GM12891 (cell line): ENCODE results near the gene KLHL11.
A peak's percentile ranks its signal among the peaks of the same experiment; 100 is the strongest.

ENCODE experiments used
- DNase-seq: peaks from one replicate; pipeline ENCODE4 v3.0.0; 2011; ENCODE audit warnings: low spot score; ENCODE audit not compliant: insufficient read length
- FAIRE-seq: peaks from 2 replicates; lab custom pipeline; 2011; peaks lifted over from hg19 to GRCh38; lab: Jason Lieb, UNC
- PAX5 ChIP-seq: IDR thresholded peaks from 2 replicates; pipeline ENCODE4 v1.6.1; 2011; ENCODE audit warnings: low read length, moderate library complexity, mild to moderate bottlenecking; ENCODE audit not compliant: insufficient read depth, severe bottlenecking
- POLR2A ChIP-seq: IDR thresholded peaks from 2 replicates; pipeline ENCODE4 v1.6.1; 2011; ENCODE audit warnings: low read depth, low read length, control low read depth
- POLR2AphosphoS5 ChIP-seq: IDR thresholded peaks from 2 replicates; pipeline ENCODE4 v1.6.1; 2011; ENCODE audit warnings: low read depth, low read length, control low read depth
- POU2F2 ChIP-seq: IDR thresholded peaks from 2 replicates; pipeline ENCODE4 v1.6.1; 2011; ENCODE audit warnings: low read depth, mild to moderate bottlenecking, control low read depth, low read length, moderate library complexity
- SPI1 ChIP-seq: IDR thresholded peaks from 2 replicates; pipeline ENCODE4 v1.6.1; 2011; ENCODE audit warnings: low read depth, low read length, control low read depth
- TAF1 ChIP-seq: IDR thresholded peaks from 2 replicates; pipeline ENCODE4 v1.6.1; 2011; ENCODE audit warnings: low read depth, low read length, control low read depth

KLHL11 gene

GRCh38 chr17:41906465-41907184 lies 41.4 kb upstream of the KLHL11 start:
- DNase-seq (no peak), FAIRE-seq (no peak)
- no peak for TF ChIP-seq POLR2A
- TF ChIP-seq TAF1: no peak
- no peak for TF ChIP-seq PAX5
- no peak for TF ChIP-seq SPI1
- no peak for TF ChIP-seq POLR2AphosphoS5
- TF ChIP-seq POU2F2: no peak

GRCh38 chr17:41905172-41905571 lies 39.9 kb upstream of the KLHL11 start:
- no peak for FAIRE-seq
- TF ChIP-seq POLR2A (no peak; the same call in 1 of the 2 replicates), POU2F2 (no peak), POLR2AphosphoS5 (no peak), TAF1 (no peak), PAX5 (no peak), SPI1 (no peak)
- DNase-seq: no peak

GRCh38 chr17:41904242-41904841 lies 39.1 kb upstream of the KLHL11 start:
- no peak for TF ChIP-seq POLR2A
- TF ChIP-seq POLR2AphosphoS5: no peak
- TF ChIP-seq TAF1: no peak
- no peak for TF ChIP-seq SPI1
- TF ChIP-seq PAX5: no peak
- no peak for TF ChIP-seq POU2F2
- DNase-seq (no peak), FAIRE-seq (no peak)

DNA sequence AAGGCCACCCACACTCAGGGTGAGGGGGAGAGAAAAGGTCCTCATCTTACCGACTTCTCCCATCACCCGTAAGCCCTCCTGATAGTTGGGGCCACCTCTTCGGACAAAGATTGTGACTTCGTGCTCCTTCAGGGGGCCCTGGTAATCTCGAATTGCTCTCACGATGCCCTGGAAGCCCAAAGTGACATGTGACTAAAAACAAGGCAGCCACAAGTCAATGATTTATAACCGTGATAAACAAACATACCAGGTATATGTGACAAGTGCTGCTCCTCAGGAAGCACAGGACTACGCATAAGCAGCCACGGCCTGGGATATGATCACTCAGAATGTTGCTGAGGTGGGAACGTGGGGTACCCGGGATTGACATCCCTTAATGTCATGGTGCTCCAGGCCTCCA lies 36.4 kb upstream of the KLHL11 start:
- no peak for TF ChIP-seq POU2F2
- TF ChIP-seq SPI1: no peak
- TF ChIP-seq POLR2AphosphoS5: no peak
- no peak for TF ChIP-seq POLR2A
- no peak for TF ChIP-seq TAF1
- TF ChIP-seq PAX5: no peak
- no peak for FAIRE-seq
- DNase-seq: no peak

DNA sequence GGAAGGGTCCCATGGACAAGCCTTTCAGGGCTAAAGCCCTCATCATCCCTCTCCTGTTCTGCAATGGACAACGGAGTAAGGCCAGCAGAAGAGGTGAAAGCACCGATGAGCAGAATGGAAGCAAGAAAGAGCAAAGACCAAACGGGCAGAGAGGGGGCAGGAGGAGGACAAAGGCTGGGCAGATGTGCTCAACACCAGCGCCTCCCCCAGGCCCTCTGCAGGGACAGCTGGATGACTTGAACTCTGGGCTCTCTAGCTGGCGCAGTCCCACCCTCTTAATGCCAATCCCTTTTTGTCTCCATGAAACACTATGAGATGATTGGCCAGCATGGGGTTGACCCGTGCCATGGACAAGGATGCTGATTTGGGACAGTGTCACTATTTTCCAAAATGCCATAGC lies 31.5 kb upstream of the KLHL11 start:
- no peak for DNase-seq
- no peak for TF ChIP-seq TAF1
- FAIRE-seq: no peak

DNA sequence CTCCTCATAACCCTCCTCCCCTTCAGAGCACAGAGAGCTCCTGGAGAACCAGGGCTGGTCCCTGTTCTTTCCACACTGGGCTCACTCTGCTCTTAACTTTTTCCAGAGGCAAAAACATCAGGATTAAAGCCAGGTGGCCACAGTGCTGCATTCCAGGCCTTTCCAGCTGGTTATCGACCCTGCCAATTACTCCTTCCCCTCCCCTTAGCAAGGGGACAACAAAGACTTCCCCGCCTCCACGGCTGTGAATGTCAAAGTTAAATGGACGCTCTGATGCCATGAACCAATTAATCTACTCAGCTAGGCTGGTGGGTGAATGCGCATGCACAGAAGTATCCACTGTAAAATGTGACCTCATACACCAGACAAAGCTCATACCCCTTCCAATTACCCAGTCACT lies 30.4 kb upstream of the KLHL11 start:
- TF ChIP-seq POLR2AphosphoS5: no peak
- no peak for TF ChIP-seq POLR2A
- no peak for TF ChIP-seq POU2F2
- no peak for TF ChIP-seq SPI1
- no peak for TF ChIP-seq TAF1
- TF ChIP-seq PAX5: no peak
- no peak for DNase-seq
- no peak for FAIRE-seq

- FAIRE-seq (no peak), DNase-seq (no peak)
Measured at GRCh38 chr17:41894791-41895331, 29.6 kb upstream of the KLHL11 start.

DNA sequence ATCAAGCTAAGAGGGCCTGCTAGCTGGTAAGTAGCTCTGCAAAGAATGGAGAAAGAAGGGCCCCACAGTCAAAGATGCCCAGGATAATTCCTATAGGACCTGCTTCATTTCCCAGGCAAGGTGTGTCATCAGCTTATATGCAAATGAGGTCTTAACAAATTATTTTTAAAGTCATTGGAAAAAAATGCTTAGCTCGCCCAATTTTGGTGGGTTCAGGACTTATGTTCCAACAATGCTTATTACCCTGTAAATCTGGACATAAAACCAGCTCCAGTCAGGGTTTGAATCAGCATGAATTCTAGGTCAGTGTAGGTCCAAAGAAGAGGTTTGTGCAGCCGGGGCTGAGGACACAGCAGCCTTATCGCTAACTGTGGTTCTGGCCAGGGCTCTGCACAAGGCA lies 28.2 kb upstream of the KLHL11 start:
- no peak for DNase-seq
- TF ChIP-seq SPI1: no peak
- TF ChIP-seq POU2F2: no peak
- no peak for TF ChIP-seq PAX5
- TF ChIP-seq TAF1: no peak
- TF ChIP-seq POLR2A: no peak
- TF ChIP-seq POLR2AphosphoS5: no peak
- peak; percentile 45 for FAIRE-seq

More at GRCh38 chr17:41894791-41895331, 29.6 kb upstream of the KLHL11 start:
- TF ChIP-seq SPI1: no peak
- no peak; the same call in 1 of the 2 replicates for TF ChIP-seq POLR2AphosphoS5
- TF ChIP-seq POLR2A: no peak
- TF ChIP-seq TAF1: no peak

GRCh38 chr17:41892021-41892376 lies 26.8 kb upstream of the KLHL11 start:
- DNase-seq: no peak
- FAIRE-seq: no peak
- TF ChIP-seq SPI1 (no peak), POLR2AphosphoS5 (no peak), POLR2A (no peak), PAX5 (no peak), POU2F2 (no peak), TAF1 (no peak)

DNA sequence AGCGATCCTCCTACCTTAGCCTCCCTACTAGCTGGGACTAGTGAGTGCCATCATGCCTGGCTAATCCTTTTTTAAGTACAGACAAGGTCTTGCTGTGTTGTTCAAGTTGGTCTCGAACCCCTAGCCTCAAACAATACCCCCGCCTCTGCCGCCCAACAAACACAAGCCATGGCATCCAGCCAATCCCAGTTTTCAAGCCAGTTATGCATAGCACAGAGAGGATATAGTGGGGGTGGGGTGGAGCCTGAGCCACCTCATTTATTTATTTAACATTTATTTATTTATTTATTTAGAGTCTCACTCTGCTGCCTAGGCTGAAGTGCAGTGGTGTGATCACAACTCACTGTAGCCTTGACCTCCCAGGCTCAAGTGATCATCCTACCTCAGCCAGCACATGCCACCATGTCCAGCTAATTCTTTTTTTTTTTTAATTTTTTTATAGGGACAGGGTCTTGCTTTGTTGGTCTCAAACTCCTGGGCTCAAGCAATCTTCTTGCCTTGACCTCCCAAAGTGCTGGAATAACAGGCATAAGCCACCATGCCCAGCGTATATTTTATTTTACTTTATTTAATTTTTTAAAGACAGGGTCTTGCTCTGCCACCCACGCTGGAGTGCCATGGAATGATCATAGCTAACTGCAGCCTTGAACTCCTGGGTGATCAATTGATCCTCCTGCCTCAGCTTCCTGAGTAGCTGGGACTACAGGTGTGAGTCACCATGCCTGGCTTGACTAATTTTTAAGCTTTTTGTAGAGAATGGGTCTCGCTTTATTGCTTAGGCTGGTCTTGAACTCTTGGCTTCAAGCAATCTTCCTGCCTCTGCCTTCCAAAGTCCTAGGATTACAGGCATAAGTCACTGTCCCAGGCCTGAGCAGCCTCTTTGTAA lies 26.2 kb upstream of the KLHL11 start:
- DNase-seq: no peak
- FAIRE-seq: no peak
- no peak for TF ChIP-seq POLR2AphosphoS5
- TF ChIP-seq PAX5: no peak
- no peak for TF ChIP-seq TAF1
- no peak for TF ChIP-seq SPI1
- TF ChIP-seq POLR2A: no peak
- TF ChIP-seq POU2F2: no peak
